ENCODE results near the gene ADSL.

The ADSL gene

GRCh38 chr22:40383905-40384304 is 37.6 kb downstream of the ADSL start:
- DNase-seq (ENCODE audit: insufficient read length, low spot score) (no peak), FAIRE-seq (no peak)
- TF ChIP-seq CTCF (IDR thresholded peaks at IDR 0.05; ENCODE audit: insufficient read depth, missing control alignments): no peak

GRCh38 chr22:40385036-40385782 is 38.9 kb downstream of the ADSL start:
- FAIRE-seq (no peak), DNase-seq (ENCODE audit: insufficient read length, low spot score) (no peak)
- TF ChIP-seq CTCF (IDR thresholded peaks at IDR 0.05; ENCODE audit: insufficient read depth, missing control alignments): no peak

- TF ChIP-seq CTCF (IDR thresholded peaks at IDR 0.05; ENCODE audit: insufficient read depth, missing control alignments): no peak
- FAIRE-seq (no peak), DNase-seq (ENCODE audit: insufficient read length, low spot score) (no peak)
Measured at GRCh38 chr22:40387746-40388145, 41.4 kb downstream of the ADSL start.

- no peak for FAIRE-seq
- TF ChIP-seq CTCF (IDR thresholded peaks at IDR 0.05; ENCODE audit: insufficient read depth, missing control alignments): no peak
- DNase-seq (ENCODE audit: insufficient read length, low spot score): no peak
Measured at GRCh38 chr22:40388231-40388630, 41.9 kb downstream of the ADSL start.

GRCh38 chr22:40391417-40391816 is 45.1 kb downstream of the ADSL start:
- FAIRE-seq (no peak), DNase-seq (ENCODE audit: insufficient read length, low spot score) (no peak)
- no peak for TF ChIP-seq CTCF (IDR thresholded peaks at IDR 0.05; ENCODE audit: insufficient read depth, missing control alignments)

- DNase-seq (ENCODE audit: insufficient read length, low spot score): no peak
- FAIRE-seq: no peak
- TF ChIP-seq CTCF (IDR thresholded peaks at IDR 0.05; ENCODE audit: insufficient read depth, missing control alignments): no peak
Measured at GRCh38 chr22:40392618-40393017, 46.3 kb downstream of the ADSL start.

- DNase-seq (ENCODE audit: insufficient read length, low spot score) (no peak), FAIRE-seq (no peak)
- no peak for TF ChIP-seq CTCF (IDR thresholded peaks at IDR 0.05; ENCODE audit: insufficient read depth, missing control alignments)
Measured at GRCh38 chr22:40394607-40395006, 48.3 kb downstream of the ADSL start.

All from D721Med (cell line).